GM06990 (cell line): ENCODE results near the gene PMEL.
A peak's percentile ranks its signal among the peaks of the same experiment; 100 is the strongest.

Source experiments
- DNase-seq: peaks from one replicate; pipeline ENCODE4 v3.0.0-alpha.2; 2011; ENCODE audit not compliant: insufficient read length; ENCODE audit errors: extremely low read depth
- H3K27me3 ChIP-seq: replicated peaks from 2 replicates; pipeline ENCODE4 v1.6.0; 2011; ENCODE audit warnings: low read length; ENCODE audit not compliant: control insufficient read depth, insufficient read depth
- H3K36me3 ChIP-seq: 2 replicates; pipeline ENCODE4 v1.5.1; 2011; ENCODE audit warnings: low read length; ENCODE audit not compliant: control insufficient read depth, insufficient read depth
- H3K4me3 ChIP-seq: replicated peaks from 2 replicates; pipeline ENCODE4 v1.5.1; 2011; ENCODE audit warnings: low read depth, mild to moderate bottlenecking, control low read depth, low read length
- TF ChIP-seq, protein P1 (sequence below): IDR thresholded peaks from 2 replicates; pipeline ENCODE4 v1.5.1; 2011; ENCODE audit warnings: low read length, control low read depth, mild to moderate bottlenecking, inconsistent platforms; ENCODE audit not compliant: insufficient read depth, poor library complexity, severe bottlenecking

Gene PMEL

DNA sequence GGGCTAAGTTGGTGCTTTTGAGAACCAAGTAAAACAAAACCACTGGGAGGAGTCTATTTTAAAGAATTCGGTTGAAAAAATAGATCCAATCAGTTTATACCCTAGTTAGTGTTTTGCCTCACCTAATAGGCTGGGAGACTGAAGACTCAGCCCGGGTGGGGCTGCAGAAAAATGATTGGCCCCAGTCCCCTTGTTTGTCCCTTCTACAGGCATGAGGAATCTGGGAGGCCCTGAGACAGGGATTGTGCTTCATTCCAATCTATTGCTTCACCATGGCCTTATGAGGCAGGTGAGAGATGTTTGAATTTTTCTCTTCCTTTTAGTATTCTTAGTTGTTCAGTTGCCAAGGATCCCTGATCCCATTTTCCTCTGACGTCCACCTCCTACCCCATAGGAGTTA is 6.2 kb upstream of the PMEL start:
- DNase-seq, result no peak
- H3K27me3 ChIP-seq, result no peaks in the 10 kb centered on the region
- H3K36me3 ChIP-seq, result peaks cover 5% of the 10 kb centered on the region
- TF ChIP-seq, protein P1, sequence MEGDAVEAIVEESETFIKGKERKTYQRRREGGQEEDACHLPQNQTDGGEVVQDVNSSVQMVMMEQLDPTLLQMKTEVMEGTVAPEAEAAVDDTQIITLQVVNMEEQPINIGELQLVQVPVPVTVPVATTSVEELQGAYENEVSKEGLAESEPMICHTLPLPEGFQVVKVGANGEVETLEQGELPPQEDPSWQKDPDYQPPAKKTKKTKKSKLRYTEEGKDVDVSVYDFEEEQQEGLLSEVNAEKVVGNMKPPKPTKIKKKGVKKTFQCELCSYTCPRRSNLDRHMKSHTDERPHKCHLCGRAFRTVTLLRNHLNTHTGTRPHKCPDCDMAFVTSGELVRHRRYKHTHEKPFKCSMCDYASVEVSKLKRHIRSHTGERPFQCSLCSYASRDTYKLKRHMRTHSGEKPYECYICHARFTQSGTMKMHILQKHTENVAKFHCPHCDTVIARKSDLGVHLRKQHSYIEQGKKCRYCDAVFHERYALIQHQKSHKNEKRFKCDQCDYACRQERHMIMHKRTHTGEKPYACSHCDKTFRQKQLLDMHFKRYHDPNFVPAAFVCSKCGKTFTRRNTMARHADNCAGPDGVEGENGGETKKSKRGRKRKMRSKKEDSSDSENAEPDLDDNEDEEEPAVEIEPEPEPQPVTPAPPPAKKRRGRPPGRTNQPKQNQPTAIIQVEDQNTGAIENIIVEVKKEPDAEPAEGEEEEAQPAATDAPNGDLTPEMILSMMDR, result no peak
- H3K4me3 ChIP-seq, result no peak overlapping the region

- Histone ChIP-seq H3K36me3 (peaks cover 4% of the 10 kb centered on the region), H3K27me3 (no peaks in the 10 kb centered on the region), H3K4me3 (no peak overlapping the region)
- TF ChIP-seq, protein P1, result no peak
- DNase-seq, result no peak
Observed at GRCh38 chr12:55970775-55971174, 4.9 kb upstream of the PMEL start.

GRCh38 chr12:55969356-55969755 is 3.5 kb upstream of the PMEL start:
- DNase-seq, result no peak
- peaks cover 4% of the 10 kb centered on the region for H3K36me3 ChIP-seq
- TF ChIP-seq, protein P1, result no peak
- H3K27me3 ChIP-seq, result no peaks in the 10 kb centered on the region
- H3K4me3 ChIP-seq, result no peak overlapping the region

- peak; percentile 91 for DNase-seq
- Histone ChIP-seq H3K27me3 (no peaks in the 10 kb centered on the region), H3K4me3 (peak within 1 kb of the TSS; percentile 91), H3K36me3 (peaks cover 4% of the 10 kb centered on the region)
- TF ChIP-seq, protein P1, result no peak
Observed at GRCh38 chr12:55966408-55967281, 803 bp upstream of the PMEL start, which contains the start of gene CDK2. Gene CDK2 (plus strand): TSS chr12:55966830. CDS start chr12:55967009, 179 bp downstream.

DNA sequence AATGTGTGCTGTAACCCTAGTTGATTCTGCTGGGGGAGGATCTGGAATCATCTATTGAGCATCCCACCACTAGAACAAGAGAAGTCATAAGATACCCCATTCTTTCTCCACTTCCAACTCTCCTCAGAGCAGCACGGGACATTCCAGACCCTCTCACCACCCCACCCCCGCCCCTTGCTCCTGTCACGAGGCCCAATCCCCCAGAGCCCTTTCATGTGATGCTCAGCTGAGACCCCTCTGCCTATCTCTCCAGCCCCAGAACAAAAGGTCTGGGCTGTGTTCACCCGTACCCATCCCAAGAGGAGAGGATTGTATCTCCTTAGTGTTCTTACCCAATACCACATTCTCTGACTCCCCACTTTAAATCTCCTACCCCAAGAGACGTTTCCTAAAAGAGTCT is 602 bp downstream of the PMEL start:
- Histone ChIP-seq H3K27me3 (no peaks in the 10 kb centered on the region), H3K4me3 (no peak overlapping the region), H3K36me3 (no peaks in the 10 kb centered on the region)
- no peak for DNase-seq
- TF ChIP-seq, protein P1, result no peak
